Fibroblast of skin of right biceps (primary cell): Measurements from ENCODE around the gene CAPS.

ENCODE experiments used
- DNase-seq: peaks from one replicate; pipeline ENCODE4 v3.0.0-alpha.2; 2013

Gene CAPS

GRCh38 chr19:5892772-5893275 is 21.2 kb upstream of the CAPS start:
- no peak for DNase-seq

DNA sequence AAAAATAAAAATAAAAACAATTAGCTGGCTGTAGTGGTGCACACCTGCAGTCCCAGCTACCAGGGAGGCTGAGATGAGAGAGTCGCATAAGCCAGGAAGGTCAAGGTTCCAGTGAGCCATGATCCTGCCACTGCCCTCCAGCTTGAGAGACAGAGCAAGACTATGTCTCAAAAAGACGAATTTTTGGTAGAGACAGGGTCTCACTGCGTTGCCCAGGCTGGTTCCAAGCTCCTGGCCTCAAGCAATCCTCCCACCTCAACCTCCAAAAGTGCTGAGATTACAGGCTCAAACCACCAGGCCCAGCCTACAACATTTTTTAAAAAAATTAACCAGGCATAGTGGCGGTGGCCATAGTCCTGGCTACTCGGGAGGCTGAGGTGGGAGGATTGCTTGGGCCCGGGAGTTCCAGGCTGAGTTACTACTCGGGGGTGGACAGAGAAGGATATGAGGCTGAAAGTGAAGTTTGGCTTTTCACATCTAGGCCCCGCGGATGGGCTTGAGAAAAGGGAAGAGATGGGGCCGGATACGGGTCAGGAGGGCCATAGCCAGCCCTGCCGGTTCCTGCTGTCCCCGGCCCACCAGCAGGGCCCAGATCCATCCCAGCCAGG is 20.7 kb upstream of the CAPS start:
- no peak for DNase-seq

DNA sequence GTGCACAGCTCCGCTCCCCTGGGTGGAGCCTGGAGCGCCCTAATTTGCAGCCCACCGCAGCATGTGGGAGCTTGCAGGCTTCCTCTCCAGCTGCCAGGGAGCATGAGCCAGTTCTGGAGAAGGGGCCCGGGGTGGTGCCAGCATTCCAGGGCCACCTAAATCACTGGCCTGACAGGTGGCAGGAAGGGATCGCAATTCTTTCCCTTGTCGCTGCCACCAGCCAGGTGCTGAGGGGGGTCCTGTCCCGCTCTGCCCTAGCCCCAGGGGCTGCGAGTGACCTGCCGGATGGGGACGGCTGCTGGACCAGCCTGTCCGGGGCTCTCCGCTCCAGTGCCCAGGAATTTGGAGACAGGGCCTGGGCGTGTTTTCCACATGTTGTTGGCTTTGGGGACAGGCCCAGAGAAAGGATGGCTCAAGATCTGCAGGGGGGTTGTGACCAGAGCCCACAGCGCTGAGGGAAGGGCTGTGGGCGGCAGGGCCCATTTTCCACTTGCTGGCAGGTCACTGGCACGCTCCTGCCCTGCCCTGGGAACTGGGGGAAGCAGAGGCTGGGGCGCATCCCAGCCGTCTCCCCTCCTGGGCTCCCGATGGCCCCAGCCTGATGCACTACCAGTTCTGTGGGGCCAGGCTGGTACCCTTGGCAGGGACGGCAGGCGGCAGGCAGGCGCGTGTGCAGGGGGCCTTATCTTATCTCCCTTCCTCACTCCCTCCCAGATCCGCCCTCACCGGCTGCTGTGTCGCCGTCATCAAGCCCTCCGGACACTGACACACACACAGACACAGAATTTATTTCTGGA is 19.9 kb upstream of the CAPS start:
- DNase-seq = no peak

DNA sequence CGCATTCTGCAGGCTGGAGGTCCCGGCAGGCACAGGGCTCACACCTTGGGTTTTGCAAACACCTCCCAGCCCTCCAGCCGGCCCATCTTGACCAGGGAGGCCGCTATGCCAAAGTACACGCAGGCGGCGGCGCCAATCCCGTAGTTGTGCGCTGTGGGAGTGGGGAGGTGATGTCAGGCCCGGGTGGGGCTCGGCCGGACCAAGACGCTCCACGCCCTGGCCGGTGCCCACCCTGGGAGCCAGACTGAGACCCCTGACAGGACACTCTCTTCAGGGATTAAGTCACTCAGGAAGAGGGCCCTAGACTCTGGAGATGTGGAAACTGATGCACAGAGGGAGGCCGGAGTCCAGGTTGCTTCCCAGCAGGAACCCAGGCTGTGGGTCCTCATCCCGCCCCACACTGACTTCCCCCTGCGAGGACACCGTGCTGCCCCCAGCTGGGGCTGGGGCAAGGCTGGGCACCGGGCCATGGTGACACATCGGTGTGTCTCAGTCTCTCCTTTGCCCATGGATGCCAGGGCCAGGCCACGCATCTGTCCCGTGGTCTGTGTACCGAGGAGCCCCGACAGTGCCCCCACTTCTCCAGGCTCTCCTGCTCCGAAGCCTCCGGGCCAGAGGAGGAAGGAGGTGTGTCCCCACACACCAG is 19.2 kb upstream of the CAPS start:
- DNase-seq = no peak

DNA sequence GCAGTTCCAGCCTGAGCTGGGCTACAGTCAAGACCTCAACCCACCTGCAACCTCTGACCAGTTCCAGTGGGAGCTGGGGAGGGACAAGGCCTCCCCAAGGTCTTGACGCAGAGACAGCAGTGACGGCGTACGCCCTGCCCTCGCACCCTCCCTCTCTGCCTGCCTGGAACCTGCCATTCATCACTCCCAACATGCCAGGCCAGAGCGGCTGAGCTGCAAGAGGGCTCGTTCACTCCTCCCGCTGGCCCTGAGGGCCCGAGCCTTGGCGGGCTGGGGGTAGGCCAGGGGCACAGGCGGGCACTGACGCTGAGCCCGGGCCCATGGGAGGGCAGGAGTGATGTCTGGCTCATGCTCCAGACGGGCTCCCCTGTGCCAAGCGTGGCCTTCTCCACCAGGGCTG is 18.6 kb upstream of the CAPS start:
- no peak for DNase-seq

DNA sequence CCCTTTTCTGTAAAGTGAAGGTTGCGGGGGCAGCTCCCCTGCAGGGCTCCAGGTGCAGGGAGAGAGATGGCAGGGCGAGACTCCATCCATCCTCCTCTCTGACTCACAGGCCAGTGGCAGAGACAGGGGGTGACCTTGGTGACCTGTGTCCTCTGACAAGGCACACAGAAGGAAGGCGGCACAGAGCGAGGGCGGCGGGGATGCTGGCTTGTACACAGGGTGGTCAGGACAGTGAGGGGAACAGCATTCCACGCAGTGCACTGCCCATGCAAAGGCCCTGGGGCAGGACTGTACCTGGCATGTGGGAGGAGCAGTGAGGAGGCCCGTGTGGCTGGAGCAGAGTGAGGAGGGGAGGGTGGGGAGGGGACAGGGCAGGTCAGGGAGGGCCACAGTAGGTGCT is 18.2 kb upstream of the CAPS start:
- no peak for DNase-seq

DNA sequence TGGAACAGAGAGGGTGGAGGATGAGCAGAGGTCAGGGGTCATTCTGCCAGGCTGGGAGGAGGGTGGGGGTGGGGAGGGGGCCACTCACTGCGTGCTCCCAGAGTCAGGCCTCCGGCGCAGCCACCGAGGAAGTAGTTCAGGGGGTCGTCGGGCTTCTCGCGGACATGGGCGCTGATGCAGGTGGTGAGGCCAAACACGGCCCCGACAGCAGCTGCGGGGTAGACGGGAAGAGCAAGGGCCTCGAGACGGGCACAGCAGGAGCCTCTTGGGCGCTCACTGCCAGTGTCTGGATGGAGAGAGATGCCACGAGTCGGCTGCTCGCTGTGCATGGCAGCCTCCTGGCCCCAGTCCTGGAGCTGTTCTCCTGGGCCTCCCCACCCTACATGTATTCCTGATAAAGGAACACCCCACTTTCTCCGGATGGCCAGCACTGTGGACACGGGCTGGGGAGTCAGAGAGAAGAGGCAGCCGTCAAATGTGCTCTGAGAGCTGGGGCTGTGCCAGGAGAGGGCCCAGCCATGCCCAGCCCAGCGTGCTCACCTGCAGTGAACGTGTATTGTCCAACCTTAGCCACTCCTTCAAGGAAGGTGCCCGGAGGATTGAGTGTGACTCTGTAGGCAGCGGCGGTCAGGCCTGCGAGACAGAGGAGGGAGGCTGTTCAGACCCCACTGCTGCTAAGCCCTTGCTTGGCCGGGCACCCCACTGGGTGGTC is 17.5 kb upstream of the CAPS start:
- DNase-seq = no peak

DNA sequence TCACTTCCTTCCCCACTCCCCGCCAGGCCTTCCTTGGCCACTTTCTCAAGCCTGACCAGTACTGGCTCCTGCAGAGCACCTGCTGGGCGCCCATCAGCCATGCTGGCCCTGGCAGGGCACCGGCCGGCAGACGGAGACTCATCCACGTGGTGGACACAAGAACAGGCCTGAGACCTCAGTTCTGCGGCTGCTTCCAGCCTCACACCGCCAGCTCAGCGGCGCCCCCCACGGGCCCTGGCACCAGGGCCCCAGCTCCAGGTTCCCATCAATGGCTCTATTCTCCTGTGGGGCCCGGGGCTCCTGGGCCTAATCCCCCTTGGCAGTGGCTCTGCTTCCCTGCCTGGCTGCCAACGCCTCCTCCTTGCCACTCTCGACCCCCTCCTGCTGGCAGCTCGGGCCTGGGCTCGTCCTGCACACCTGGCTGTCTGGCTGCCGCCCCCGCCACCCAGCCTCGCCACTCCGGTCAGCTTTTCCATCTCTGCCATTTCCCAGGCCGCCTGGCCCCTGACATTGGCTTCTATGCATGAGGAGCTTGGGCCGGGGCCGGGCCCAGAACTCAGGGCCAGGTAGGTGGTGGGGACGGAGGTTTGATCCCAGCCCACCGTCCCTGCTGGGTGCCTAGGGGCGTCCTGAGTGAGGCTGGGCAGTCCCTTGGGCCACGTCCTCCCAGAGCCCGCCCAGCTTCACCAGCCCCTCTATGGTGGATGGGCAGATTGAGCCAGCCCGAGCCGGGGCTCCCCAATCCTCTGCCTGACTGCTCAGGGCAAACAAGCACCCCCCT is 16.7 kb upstream of the CAPS start:
- no peak for DNase-seq

- DNase-seq = no peak
These were observed 14.1 kb upstream of the CAPS start for GRCh38 chr19:5899728-5900526.

- no peak for DNase-seq
These were observed 13.1 kb upstream of the CAPS start for GRCh38 chr19:5900976-5901375.

- DNase-seq = peak; percentile 61
These were observed 10.9 kb upstream of the CAPS start for GRCh38 chr19:5903056-5903623.

DNA sequence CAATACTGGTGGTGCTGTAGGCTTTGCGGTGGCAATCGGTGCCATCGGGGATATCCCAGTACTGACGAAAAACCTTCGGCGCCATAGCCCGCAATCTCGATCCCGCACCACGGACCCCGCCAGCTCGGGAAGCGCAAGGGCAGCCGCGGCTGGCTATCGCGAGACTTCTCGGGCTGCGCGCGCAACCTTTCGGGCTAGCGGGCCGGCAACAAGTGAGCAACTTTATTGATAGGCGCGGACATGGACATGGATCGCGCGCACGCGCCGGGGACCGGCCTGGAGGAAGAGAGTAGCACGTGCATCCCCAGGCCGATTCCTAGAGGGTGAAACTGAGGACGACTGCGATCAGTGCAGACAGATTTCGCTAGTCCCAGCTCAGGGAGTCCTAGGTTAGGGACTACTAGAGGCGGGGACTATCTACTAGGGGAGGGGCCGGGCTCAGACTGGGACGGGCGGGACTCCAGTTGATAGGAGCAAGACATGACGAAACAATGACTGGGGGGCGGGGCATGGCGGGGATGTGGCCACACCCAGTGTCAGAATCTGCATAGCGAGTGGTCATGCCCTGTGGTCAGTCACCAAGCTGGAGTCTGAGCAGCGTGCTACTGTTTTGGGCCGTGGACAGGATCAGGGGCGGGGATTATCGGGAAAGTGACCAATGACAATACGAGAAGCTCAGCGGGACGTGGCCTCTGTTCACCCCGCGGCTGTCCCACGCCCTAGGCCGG is 10.3 kb upstream of the CAPS start, which contains the start of gene NDUFA11:
Gene NDUFA11, minus strand, starts transcription at position 167 of the 728 bp plus-strand sequence. Its CDS starts 82 bp downstream, at position 85.
- peak; percentile 96 for DNase-seq

GRCh38 chr19:5904352-5905113 is 9.5 kb upstream of the CAPS start, which contains the start of gene VMAC:
Gene VMAC, plus strand, starts transcription at chr19:5904872. Its CDS starts 19 bp downstream, at chr19:5904891.
- DNase-seq = peak; percentile 100

GRCh38 chr19:5905114-5905778 is 8.8 kb upstream of the CAPS start:
- DNase-seq = no peak

DNA sequence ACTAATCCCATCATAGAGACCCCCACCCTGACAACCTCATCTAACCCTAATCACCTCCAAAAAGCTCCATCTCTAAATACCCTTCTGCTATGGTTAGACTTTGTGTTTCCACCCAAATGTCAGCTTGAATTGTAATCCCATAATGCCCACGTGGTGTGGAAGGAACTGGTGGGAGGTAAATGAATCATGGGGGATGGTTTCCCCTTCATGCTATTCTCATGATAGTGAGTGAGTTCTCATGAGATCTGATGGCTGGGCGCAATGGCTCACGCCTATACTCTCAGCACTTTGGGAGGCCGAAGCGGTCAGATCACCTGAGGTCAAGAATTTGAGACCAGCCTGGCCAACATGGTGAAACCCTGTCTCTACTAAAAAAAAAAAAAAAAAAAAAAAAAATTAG is 6.8 kb upstream of the CAPS start:
- no peak for DNase-seq

- DNase-seq = no peak
These were observed 5.1 kb upstream of the CAPS start for GRCh38 chr19:5908773-5909442.

GRCh38 chr19:5910638-5910907 is 3.5 kb upstream of the CAPS start:
- DNase-seq = no peak

- no peak for DNase-seq
These were observed 2.7 kb upstream of the CAPS start for GRCh38 chr19:5911366-5911765.

DNA sequence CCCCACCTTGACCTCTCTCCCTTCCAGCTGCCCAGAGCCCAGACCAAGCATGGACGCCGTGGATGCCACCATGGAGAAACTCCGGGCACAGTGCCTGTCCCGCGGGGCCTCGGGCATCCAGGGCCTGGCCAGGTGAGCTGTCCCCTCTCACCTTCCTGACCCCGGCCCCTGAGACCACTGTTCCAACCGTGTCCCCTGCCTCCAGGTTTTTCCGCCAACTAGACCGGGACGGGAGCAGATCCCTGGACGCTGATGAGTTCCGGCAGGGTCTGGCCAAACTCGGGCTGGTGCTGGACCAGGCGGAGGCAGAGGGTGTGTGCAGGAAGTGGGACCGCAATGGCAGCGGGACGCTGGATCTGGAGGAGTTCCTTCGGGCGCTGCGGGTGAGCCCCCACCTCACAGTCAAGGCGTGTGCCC is 312 bp downstream of the CAPS start:
- no peak for DNase-seq
